PC-9 (cell line): ENCODE data around the gene RBM8A. TPM values are rescaled to one million over a fixed set of nuclear protein-coding genes. Genes with fewer than 3 reads are reported as not detected.

ENCODE experiments used
- BruUV-seq: library from RNA; stranded (reverse); fragments of 400-500 nt; replicated peaks from 2 replicates; lab custom pipeline; 2021; lab: Mats Ljungman, UMichigan
- CTCF ChIA-PET: fragments of 300-600 bp; sonication (Branson Sonifier 250); formaldehyde crosslinking; loops from one replicate; lab custom pipeline; 2022; ENCODE audit warnings: antibody characterized with exemption; lab: Charles Lee
- POLR2A ChIA-PET: fragments of 300-600 bp; sonication (Branson Sonifier 250); formaldehyde crosslinking; loops from one replicate; lab custom pipeline; 2022; ENCODE audit warnings: antibody characterized with exemption; ENCODE audit not compliant: unreplicated experiment; lab: Charles Lee
- DNase-seq, 2 experiments: peaks; one replicate each; pipeline versions ENCODE4 v3.0.0 to v3.0.0-alpha.2; 2015 to 2022; ENCODE audit warnings: mixed read lengths in 1 of 2
- H2AFZ ChIP-seq: fragments of 200-600 bp; sonication (generic); 2 replicates; pipeline ENCODE4 v1.8.1; 2017; ENCODE audit warnings: antibody characterized with exemption
- H3F3A ChIP-seq: fragments of 200-600 bp; sonication (generic); 2 replicates; pipeline ENCODE4 v1.8.1; 2017; ENCODE audit warnings: antibody characterized with exemption, mild to moderate bottlenecking, low read depth; ENCODE audit not compliant: insufficient read depth
- H3K27ac ChIP-seq: fragments of 200-600 bp; sonication (generic); 2 replicates; pipeline ENCODE4 v1.6.1; 2016; ENCODE audit warnings: mixed run types
- H3K27me3 ChIP-seq: fragments of 200-600 bp; sonication (generic); 2 replicates; pipeline ENCODE4 v1.6.1; 2016; ENCODE audit warnings: low read depth, mixed run types; ENCODE audit not compliant: insufficient read depth
- H3K36me3 ChIP-seq: fragments of 200-600 bp; sonication (generic); 2 replicates; pipeline ENCODE4 v1.6.1; 2016; ENCODE audit warnings: low read depth, mixed run types
- H3K4me1 ChIP-seq: fragments of 200-600 bp; sonication (generic); replicated peaks from 2 replicates; pipeline ENCODE4 v1.6.1; 2016; ENCODE audit warnings: mixed run types; ENCODE audit not compliant: insufficient read depth
- H3K4me2 ChIP-seq: fragments of 200-600 bp; sonication (generic); 2 replicates; pipeline ENCODE4 v1.6.1; 2017; ENCODE audit warnings: mixed run types
- H3K4me3 ChIP-seq: fragments of 200-600 bp; sonication (generic); 2 replicates; pipeline ENCODE4 v1.6.1; 2016; ENCODE audit warnings: mixed run types
- H3K79me2 ChIP-seq: fragments of 200-600 bp; sonication (generic); 2 replicates; pipeline ENCODE4 v1.6.1; 2017; ENCODE audit warnings: low read depth, mixed run types
- H3K9me2 ChIP-seq: fragments of 200-600 bp; sonication (generic); 2 replicates; pipeline ENCODE4 v1.8.1; 2017; ENCODE audit warnings: mild to moderate bottlenecking; ENCODE audit not compliant: insufficient read depth
- H3K9me3 ChIP-seq: fragments of 200-600 bp; sonication (generic); 2 replicates; pipeline ENCODE4 v1.8.1; 2016; ENCODE audit warnings: low read depth; ENCODE audit not compliant: insufficient read depth
- H4K20me1 ChIP-seq: fragments of 200-600 bp; sonication (generic); 2 replicates; pipeline ENCODE4 v1.8.1; 2017; ENCODE audit not compliant: insufficient read depth
- EZH2 ChIP-seq: fragments of 200-600 bp; sonication (generic); IDR thresholded peaks from 2 replicates; pipeline ENCODE4 v1.8.0; 2017; ENCODE audit warnings: antibody characterized with exemption, low read depth
- intact Hi-C: fragments of 100-400 bp; cut with micrococcal nuclease; formaldehyde crosslinking; loops from one replicate; pipeline ENCODE4 v1.10.0; 2022; ENCODE audit not compliant: unreplicated experiment
- total RNA-seq: library from RNA; stranded (reverse); gene quantifications from 2 replicates; pipeline ENCODE4 v1.2.3, GENCODE V29; 2021
- TF ChIP-seq, protein P1 (sequence below): fragments of 200-600 bp; sonication (generic); conservative IDR thresholded peaks from 2 replicates; pipeline ENCODE4 v1.6.1; 2017; ENCODE audit warnings: mixed run types, antibody characterized with exemption, mild to moderate bottlenecking, moderate library complexity

The RBM8A gene
- total RNA-seq, 1 experiment from 2014 or later, result 129 TPM

DNA sequence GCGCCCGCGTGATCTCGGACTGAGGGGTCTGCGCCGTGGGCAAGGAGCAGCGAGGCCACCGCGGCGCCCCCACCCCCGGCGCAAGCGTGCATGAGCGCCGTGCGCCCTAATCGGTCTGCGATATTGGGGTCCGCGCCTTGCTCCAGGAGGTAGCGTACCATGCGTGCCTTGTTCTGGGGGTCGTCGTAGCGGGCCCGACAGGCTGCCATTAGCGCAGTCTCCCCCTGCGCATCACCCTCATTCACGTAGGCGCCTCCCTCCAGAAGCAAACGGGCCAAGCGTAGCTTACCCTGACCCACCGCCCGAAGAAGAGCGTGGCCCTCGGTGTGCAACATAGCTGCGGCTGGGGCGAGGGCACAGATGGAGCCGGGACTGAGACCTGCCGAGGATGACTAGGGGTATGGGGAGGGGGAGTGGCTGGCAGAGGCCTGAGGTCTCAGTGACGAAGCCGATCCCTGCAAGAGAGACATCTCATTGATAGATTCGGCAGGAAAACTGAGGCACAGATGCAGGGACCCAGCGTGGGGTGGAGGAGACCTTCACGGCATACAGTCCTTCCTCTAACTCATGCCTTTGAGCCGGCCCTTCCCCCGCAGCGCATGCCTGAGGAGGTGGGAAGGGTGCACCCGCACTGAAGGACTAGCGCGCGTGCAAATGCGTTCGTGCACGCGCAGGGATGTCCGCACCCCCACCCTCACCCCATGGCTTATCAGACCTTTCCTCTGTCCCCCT is 34.3 kb upstream of the RBM8A start:
- Histone ChIP-seq H3K36me3 (no peaks in the 10 kb centered on the region), H3K4me2 (peak overlapping the region; percentile 84), H3K9me2 (no peaks in the 10 kb centered on the region), H3K27ac (no peak overlapping the region), H3K79me2 (no peaks in the 10 kb centered on the region), H2AFZ (peak overlapping the region; percentile 69; the same call in 1 of the 2 replicates), H4K20me1 (no peaks in the 10 kb centered on the region), H3K27me3 (peaks cover 25% of the 10 kb centered on the region), H3F3A (peaks cover 18% of the 10 kb centered on the region), H3K4me3 (peak overlapping the region; percentile 49; the same call in 1 of the 2 replicates), H3K4me1 (peaks cover 31% of the 10 kb centered on the region), H3K9me3 (no peaks in the 10 kb centered on the region)
- ChIA-PET POLR2A (no interaction called here), CTCF (interaction anchor here (1.1 kb wide), 1 partner anchor 240 kb away, joined by 6 read pairs; no protein-coding TSS in a partner anchor)
- DNase-seq, result no peak
- TF ChIP-seq, protein P1, sequence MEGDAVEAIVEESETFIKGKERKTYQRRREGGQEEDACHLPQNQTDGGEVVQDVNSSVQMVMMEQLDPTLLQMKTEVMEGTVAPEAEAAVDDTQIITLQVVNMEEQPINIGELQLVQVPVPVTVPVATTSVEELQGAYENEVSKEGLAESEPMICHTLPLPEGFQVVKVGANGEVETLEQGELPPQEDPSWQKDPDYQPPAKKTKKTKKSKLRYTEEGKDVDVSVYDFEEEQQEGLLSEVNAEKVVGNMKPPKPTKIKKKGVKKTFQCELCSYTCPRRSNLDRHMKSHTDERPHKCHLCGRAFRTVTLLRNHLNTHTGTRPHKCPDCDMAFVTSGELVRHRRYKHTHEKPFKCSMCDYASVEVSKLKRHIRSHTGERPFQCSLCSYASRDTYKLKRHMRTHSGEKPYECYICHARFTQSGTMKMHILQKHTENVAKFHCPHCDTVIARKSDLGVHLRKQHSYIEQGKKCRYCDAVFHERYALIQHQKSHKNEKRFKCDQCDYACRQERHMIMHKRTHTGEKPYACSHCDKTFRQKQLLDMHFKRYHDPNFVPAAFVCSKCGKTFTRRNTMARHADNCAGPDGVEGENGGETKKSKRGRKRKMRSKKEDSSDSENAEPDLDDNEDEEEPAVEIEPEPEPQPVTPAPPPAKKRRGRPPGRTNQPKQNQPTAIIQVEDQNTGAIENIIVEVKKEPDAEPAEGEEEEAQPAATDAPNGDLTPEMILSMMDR, result no peak
- no peak for TF ChIP-seq EZH2
- intact Hi-C loops, result loop anchor here (2.0 kb wide), 1 partner anchor 33 kb away; no protein-coding TSS in a partner anchor
- BruUV-seq, result no TSS peak

DNA sequence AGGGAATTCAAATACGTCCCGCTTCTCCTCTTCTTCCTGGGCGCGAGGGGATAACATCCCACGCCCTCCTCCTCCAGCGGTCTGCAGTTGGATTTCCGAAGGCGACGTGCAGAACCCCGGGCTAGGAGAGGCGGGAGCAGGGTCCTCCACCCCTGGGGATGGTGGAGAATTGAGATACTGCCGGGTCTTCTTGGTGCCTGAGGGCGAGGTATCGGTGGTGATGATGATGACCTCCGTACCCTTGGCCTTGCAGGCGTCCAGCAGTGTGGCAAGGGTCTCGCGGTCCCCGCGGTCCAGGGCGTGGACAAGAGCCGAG is 33.8 kb upstream of the RBM8A start:
- Histone ChIP-seq H3K36me3 (no peaks in the 10 kb centered on the region), H4K20me1 (no peaks in the 10 kb centered on the region), H3K9me3 (no peaks in the 10 kb centered on the region), H3K4me3 (no peak overlapping the region), H2AFZ (no peak overlapping the region), H3K4me2 (no peak overlapping the region), H3K79me2 (no peaks in the 10 kb centered on the region), H3K27me3 (peaks cover 30% of the 10 kb centered on the region), H3K4me1 (peaks cover 31% of the 10 kb centered on the region), H3F3A (peaks cover 21% of the 10 kb centered on the region), H3K27ac (no peak overlapping the region), H3K9me2 (no peaks in the 10 kb centered on the region)
- CTCF ChIA-PET, result no interaction called here
- no peak for TF ChIP-seq EZH2
- TF ChIP-seq, protein P1, result no peak
- intact Hi-C loops, result no loop called here
- no TSS peak for BruUV-seq
- no peak for DNase-seq
- POLR2A ChIA-PET, result no interaction called here

DNA sequence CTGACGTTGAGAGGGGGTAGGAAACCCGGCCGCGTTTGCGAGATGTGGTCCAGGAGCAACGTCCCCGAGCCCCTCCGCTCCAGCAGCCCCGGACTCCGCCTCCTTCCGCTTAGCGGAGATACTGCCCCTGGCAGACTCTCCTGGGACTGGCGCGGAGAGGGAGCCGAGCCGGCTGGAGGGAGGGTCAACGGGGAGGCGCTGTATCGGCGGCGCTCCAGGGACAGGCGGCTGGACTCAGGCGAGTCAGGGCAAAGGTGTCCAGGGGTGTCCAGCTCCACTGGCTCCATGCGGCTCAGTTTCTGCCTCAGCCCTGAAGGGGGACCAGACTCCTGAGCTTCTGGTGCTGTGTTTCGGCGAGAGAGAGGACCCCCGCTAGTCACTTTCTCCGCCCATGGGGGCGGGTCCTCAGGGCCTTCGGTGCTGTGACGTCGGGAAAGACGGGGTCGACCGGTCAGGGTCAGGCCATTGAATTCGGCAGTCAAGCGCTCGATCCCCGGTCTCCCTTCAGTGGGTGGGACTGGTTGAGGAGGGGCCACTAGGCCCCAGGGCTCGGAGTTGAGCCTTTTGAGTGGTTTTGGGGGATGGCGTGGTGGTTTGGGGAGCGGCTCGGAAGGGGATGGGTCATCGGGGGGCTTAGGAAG is 33.3 kb upstream of the RBM8A start:
- Histone ChIP-seq H3K9me3 (no peaks in the 10 kb centered on the region), H4K20me1 (no peaks in the 10 kb centered on the region), H3K36me3 (no peaks in the 10 kb centered on the region), H2AFZ (no peak overlapping the region), H3K4me1 (peaks cover 31% of the 10 kb centered on the region), H3F3A (peaks cover 21% of the 10 kb centered on the region), H3K79me2 (no peaks in the 10 kb centered on the region), H3K4me2 (no peak overlapping the region), H3K4me3 (no peak overlapping the region), H3K27ac (no peak overlapping the region), H3K27me3 (peaks cover 35% of the 10 kb centered on the region), H3K9me2 (no peaks in the 10 kb centered on the region)
- intact Hi-C loops, result no loop called here
- TF ChIP-seq, protein P1, result no peak
- no peak for TF ChIP-seq EZH2
- ChIA-PET CTCF (no interaction called here), POLR2A (no interaction called here)
- peak in 1 of 2 experiments; percentile 47 for DNase-seq
- no TSS peak for BruUV-seq
